Ishikawa (cell line): ENCODE data around the gene TMEM150C.

ENCODE experiments used
- CEBPB ChIP-seq: IDR thresholded peaks from 2 replicates; pipeline ENCODE4 v1.6.1; 2012
- CREB1 ChIP-seq: IDR thresholded peaks from 2 replicates; pipeline ENCODE4 v1.6.1; 2012; ENCODE audit warnings: low read depth
- EGR1 ChIP-seq: IDR thresholded peaks from 2 replicates; pipeline ENCODE4 v1.6.1; 2012
- EP300 ChIP-seq: IDR thresholded peaks from 2 replicates; pipeline ENCODE4 v1.6.1; 2012; ENCODE audit warnings: borderline replicate concordance
- FOXM1 ChIP-seq: IDR thresholded peaks from 2 replicates; pipeline ENCODE4 v1.6.1; 2012; ENCODE audit warnings: low read depth, borderline replicate concordance
- MAX ChIP-seq: IDR thresholded peaks from 2 replicates; pipeline ENCODE4 v1.6.1; 2012
- NFIC ChIP-seq: IDR thresholded peaks from 2 replicates; pipeline ENCODE4 v1.6.1; 2012
- RAD21 ChIP-seq: IDR thresholded peaks from 2 replicates; pipeline ENCODE4 v1.6.1; 2012; ENCODE audit warnings: low read depth
- REST ChIP-seq: IDR thresholded peaks from 2 replicates; pipeline ENCODE4 v1.6.1; 2012; ENCODE audit warnings: low read depth, mild to moderate bottlenecking
- TAF1 ChIP-seq: IDR thresholded peaks from 2 replicates; pipeline ENCODE4 v1.6.1; 2012; ENCODE audit warnings: low read depth, mild to moderate bottlenecking
- TCF12 ChIP-seq: IDR thresholded peaks from 2 replicates; pipeline ENCODE4 v1.6.1; 2012; ENCODE audit warnings: low read depth
- TEAD4 ChIP-seq: IDR thresholded peaks from 2 replicates; pipeline ENCODE4 v1.6.1; 2012
- USF1 ChIP-seq: IDR thresholded peaks from 2 replicates; pipeline ENCODE4 v1.6.1; 2012
- YY1 ChIP-seq: IDR thresholded peaks from 2 replicates; pipeline ENCODE4 v1.6.1; 2012; ENCODE audit warnings: low read depth
- ZBTB7A ChIP-seq: IDR thresholded peaks from 2 replicates; pipeline ENCODE4 v1.6.1; 2012; ENCODE audit warnings: low read depth

Gene TMEM150C

GRCh38 chr4:82522472-82522871 is 39.3 kb downstream of the TMEM150C start:
- TF ChIP-seq REST (peak; percentile 51; the same call in 1 of the 2 replicates), TEAD4 (no peak), YY1 (no peak), CREB1 (no peak), FOXM1 (no peak), EP300 (no peak)

- TF ChIP-seq FOXM1 (no peak), YY1 (no peak), EGR1 (no peak), TEAD4 (no peak), RAD21 (no peak), TCF12 (no peak), CREB1 (no peak), REST (no peak), TAF1 (no peak), NFIC (no peak), EP300 (no peak), ZBTB7A (no peak), MAX (no peak), USF1 (no peak)
Measured at GRCh38 chr4:82521283-82521682, 40.5 kb downstream of the TMEM150C start.

GRCh38 chr4:82519776-82520175 is 42.0 kb downstream of the TMEM150C start:
- TF ChIP-seq CEBPB (no peak), EP300 (no peak), USF1 (no peak), CREB1 (no peak), TCF12 (no peak), NFIC (no peak), RAD21 (no peak), EGR1 (no peak), YY1 (no peak), MAX (no peak), REST (no peak)

- no peak for TF ChIP-seq CREB1
- TF ChIP-seq EP300 = no peak
- TF ChIP-seq TEAD4 = no peak
- TF ChIP-seq NFIC = no peak
- no peak for TF ChIP-seq YY1
- no peak for TF ChIP-seq RAD21
Measured at GRCh38 chr4:82519072-82519471, 42.7 kb downstream of the TMEM150C start.

GRCh38 chr4:82517043-82517442 is 44.7 kb downstream of the TMEM150C start:
- TF ChIP-seq MAX (no peak), ZBTB7A (no peak), RAD21 (no peak), FOXM1 (no peak), NFIC (no peak), CEBPB (no peak), EGR1 (no peak)
